Endothelial cell (in vitro differentiated cells): ENCODE results near the gene MAST1. TPM values are rescaled to one million over a fixed set of nuclear protein-coding genes. Genes with fewer than 3 reads are reported as not detected.

Experiments
- DNase-seq: peaks from one replicate; pipeline ENCODE4 v3.0.0; 2021; ENCODE audit warnings: low spot score
- H3K27ac Mint-ChIP-seq: one replicate; pipeline ENCODE4 v1.8.0; 2021; ENCODE audit warnings: mixed read lengths, inconsistent platforms; ENCODE audit not compliant: unreplicated experiment
- H3K27me3 Mint-ChIP-seq: one replicate; pipeline ENCODE4 v1.8.0; 2021; ENCODE audit warnings: mild to moderate bottlenecking, moderate library complexity, mixed read lengths, inconsistent platforms; ENCODE audit not compliant: unreplicated experiment
- H3K36me3 Mint-ChIP-seq: one replicate; pipeline ENCODE4 v1.8.0; 2021; ENCODE audit warnings: mild to moderate bottlenecking, low read depth, mixed read lengths, inconsistent platforms; ENCODE audit not compliant: unreplicated experiment
- H3K4me1 Mint-ChIP-seq: one replicate; pipeline ENCODE4 v1.8.0; 2021; ENCODE audit warnings: mild to moderate bottlenecking, mixed read lengths, inconsistent platforms; ENCODE audit not compliant: unreplicated experiment
- H3K4me3 Mint-ChIP-seq: one replicate; pipeline ENCODE4 v1.8.0; 2021; ENCODE audit warnings: mild to moderate bottlenecking, mixed read lengths, inconsistent platforms; ENCODE audit not compliant: unreplicated experiment
- H3K9me3 Mint-ChIP-seq: one replicate; pipeline ENCODE4 v1.8.0; 2021; ENCODE audit warnings: mixed read lengths, inconsistent platforms; ENCODE audit not compliant: unreplicated experiment
- total RNA-seq: library from RNA; stranded (reverse); fragmentation: NEBNext Ultra II Directional; extraction: Animal tissue kit (Norgen Biotek cat#: 25700); gene quantifications from one replicate; pipeline ENCODE4 v1.2.1, GENCODE V29; 2021; ENCODE audit not compliant: unreplicated experiment
- TF ChIP-seq, protein P1 (sequence below): fragments of 200-600 bp; sonication (generic); IDR thresholded peaks from one replicate; pipeline ENCODE4 v1.5.0; 2021; ENCODE audit warnings: antibody characterized with exemption; ENCODE audit not compliant: unreplicated experiment

The MAST1 gene
- total RNA-seq, 1 donor from 2014 or later: 4.1 TPM

DNA sequence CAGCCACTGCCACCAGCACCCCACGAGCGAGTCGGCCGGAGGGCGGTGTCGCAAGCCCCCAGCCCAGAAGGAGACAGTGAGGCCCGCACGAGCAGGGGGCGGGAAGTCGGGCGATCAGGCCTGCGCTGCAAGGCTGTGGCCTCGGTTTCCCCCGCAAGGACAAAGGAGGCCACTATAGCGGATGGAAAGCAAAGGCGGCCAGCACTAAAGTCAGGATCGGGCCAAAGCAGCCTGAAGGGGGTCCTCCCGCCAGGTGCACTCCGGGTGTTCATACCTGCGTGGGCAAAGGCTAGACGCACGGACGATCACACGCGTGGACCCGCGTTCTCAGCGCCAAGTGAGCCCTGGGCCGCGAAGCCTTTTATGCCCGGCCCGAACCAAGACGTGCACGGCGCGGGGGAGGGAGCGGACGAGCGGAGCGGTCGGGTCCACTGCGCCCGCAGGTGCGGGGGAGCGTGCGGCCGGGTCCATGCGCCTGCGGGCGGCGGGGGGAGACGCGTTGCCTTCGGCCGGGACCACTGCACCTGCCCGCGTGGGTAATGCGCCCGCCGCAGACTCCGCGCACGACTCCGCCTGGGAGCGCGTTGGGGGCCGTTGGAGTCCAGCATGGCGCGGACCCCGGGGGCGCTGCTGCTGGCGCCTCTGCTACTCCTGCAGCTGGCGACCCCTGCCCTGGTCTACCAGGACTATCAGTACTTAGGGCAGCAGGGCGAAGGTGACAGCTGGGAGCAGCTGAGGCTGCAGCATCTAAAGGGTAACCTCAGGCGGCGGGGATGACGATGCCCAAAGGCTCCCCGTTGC is 36.6 kb upstream of the MAST1 start, which contains the start of the genes PRDX2 and THSD8:
PRDX2 (minus strand) TSS at position 335 of the 801 bp plus-strand sequence. CDS start 539 bp downstream, outside the sequence.
THSD8 (plus strand) TSS at position 604 of the 801 bp plus-strand sequence; CDS start at position 607, 3 bp downstream.
- Mint-ChIP-seq H3K36me3 (peaks cover 3% of the 10 kb centered on the region), H3K27ac (peak within 1 kb of the TSS; percentile 4), H3K27me3 (peaks cover 16% of the 10 kb centered on the region), H3K4me3 (peak within 1 kb of the TSS; percentile 92), H3K9me3 (no peaks in the 10 kb centered on the region), H3K4me1 (peaks cover 12% of the 10 kb centered on the region)
- TF ChIP-seq, protein P1, sequence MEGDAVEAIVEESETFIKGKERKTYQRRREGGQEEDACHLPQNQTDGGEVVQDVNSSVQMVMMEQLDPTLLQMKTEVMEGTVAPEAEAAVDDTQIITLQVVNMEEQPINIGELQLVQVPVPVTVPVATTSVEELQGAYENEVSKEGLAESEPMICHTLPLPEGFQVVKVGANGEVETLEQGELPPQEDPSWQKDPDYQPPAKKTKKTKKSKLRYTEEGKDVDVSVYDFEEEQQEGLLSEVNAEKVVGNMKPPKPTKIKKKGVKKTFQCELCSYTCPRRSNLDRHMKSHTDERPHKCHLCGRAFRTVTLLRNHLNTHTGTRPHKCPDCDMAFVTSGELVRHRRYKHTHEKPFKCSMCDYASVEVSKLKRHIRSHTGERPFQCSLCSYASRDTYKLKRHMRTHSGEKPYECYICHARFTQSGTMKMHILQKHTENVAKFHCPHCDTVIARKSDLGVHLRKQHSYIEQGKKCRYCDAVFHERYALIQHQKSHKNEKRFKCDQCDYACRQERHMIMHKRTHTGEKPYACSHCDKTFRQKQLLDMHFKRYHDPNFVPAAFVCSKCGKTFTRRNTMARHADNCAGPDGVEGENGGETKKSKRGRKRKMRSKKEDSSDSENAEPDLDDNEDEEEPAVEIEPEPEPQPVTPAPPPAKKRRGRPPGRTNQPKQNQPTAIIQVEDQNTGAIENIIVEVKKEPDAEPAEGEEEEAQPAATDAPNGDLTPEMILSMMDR: no peak
- DNase-seq: peak; percentile 69

DNA sequence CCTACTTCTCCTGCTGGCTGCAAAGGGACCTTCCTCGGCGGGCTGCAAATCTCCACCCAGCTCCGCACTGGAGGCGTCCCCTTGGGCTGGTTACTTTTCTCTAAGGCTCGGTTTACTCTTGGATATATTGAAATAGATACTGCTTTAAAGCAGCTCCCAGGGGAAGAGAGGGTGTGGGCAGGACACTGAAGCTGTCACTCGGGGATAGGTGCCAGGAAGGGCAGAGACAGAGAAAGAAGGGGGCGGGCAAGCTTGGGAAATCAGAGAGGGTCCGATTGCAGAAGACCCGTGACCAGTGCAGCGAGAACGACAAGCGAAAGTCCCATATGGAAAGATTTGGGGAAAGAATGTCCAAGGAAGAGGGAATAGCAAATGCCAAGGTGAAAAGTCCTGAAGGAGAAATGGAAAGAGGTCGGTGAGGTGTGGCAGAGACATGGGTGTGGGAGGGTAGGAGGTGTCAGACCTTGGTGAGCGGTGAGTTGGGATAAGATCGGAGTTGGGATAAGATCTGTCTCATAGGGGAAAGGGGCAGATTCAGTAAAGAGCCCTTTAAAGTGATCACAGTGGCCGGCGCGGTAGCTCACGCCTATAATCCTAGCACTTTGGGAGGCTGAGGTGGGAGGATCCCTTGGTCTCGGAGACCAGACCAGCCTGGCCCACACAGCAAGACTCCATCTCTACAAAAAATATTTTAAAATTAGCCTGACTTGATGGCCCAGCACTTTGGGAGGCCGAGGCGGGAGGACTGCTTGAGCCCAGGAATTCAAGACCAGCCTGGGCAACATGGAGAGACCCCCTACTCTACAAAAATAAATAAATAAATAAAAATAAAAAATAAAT is 35.8 kb upstream of the MAST1 start:
- Mint-ChIP-seq H3K27me3 (peaks cover 16% of the 10 kb centered on the region), H3K27ac (peak overlapping the region; percentile 4), H3K9me3 (no peaks in the 10 kb centered on the region), H3K4me1 (peaks cover 16% of the 10 kb centered on the region), H3K36me3 (peaks cover 3% of the 10 kb centered on the region), H3K4me3 (peak overlapping the region; percentile 84)
- DNase-seq: no peak
- TF ChIP-seq, protein P1: no peak

DNA sequence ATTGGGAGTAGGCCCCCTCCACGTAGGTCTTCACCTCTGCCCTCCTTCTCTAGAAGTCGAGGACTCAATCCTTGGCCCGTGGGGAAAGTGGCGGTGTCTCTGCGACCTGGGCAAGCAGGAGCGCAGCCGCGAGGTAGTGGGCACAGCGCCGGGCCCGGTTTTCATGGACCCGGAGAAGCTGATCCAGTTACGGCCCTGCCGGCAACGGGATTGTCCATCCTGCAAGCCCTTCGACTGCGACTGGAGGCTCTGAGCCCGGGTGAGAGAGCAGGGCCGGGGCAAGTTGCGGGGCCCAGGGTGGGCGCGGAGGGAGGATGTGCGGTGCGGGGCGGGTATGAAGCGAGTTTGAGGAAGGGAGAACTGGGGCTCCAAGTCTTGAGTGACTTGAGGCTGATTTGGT is 34.3 kb upstream of the MAST1 start:
- no peak overlapping the region for H3K27ac Mint-ChIP-seq
- peaks cover 4% of the 10 kb centered on the region for H3K9me3 Mint-ChIP-seq
- peaks cover 8% of the 10 kb centered on the region for H3K36me3 Mint-ChIP-seq
- peaks cover 16% of the 10 kb centered on the region for H3K27me3 Mint-ChIP-seq
- no peak overlapping the region for H3K4me3 Mint-ChIP-seq
- TF ChIP-seq, protein P1: no peak
- H3K4me1 Mint-ChIP-seq: peaks cover 19% of the 10 kb centered on the region
- no peak for DNase-seq

DNA sequence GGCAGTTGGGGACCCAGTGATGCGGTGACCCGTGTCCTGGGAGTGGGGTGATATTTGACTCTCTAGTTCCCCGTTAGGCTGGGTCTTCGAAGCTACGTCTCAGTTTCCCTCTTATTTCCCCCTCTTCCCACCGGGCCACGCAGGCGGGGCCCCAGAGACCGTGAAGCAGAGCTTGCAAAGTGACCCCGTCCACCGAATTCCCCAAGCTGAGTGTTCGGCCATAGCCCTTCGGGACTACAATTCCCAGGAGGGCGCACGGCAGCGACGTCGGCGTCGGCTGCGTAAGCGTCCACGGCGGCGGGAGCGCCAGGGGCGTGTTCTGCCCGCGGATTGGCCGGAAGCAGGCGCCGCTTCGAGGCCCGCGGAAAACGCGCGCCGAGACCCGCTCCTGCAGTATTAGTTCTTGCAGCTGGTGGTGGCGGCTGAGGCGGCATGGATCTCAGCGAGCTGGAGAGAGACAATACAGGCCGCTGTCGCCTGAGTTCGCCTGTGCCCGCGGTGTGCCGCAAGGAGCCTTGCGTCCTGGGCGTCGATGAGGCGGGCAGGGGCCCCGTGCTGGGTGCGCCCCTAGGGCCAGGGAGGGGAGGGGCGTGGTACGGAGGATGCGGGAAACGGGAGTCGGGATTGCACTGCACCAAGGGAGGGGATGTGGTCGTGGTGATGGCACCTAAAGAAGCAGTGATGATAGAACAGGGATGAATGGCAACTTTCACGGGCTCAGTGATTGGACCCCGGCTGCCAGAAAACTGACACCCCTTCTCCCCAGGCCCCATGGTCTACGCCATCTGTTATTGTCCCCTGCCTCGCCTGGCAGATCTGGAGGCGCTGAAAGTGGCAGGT is 31.9 kb upstream of the MAST1 start, which contains the start of gene RNASEH2A:
RNASEH2A (plus strand) TSS at position 343 of the 840 bp plus-strand sequence; CDS start at position 433, 90 bp downstream.
- no peak within 1 kb of the TSS for H3K27ac Mint-ChIP-seq
- peak; percentile 89 for DNase-seq
- peak within 1 kb of the TSS; percentile 94 for H3K4me3 Mint-ChIP-seq
- TF ChIP-seq, protein P1: no peak
- H3K36me3 Mint-ChIP-seq: peaks cover 4% of the 10 kb centered on the region
- peaks cover 4% of the 10 kb centered on the region for H3K9me3 Mint-ChIP-seq
- H3K4me1 Mint-ChIP-seq: peaks cover 13% of the 10 kb centered on the region
- H3K27me3 Mint-ChIP-seq: peaks cover 14% of the 10 kb centered on the region
